ENCODE data around the gene KRT8. TPM values are rescaled to one million over a fixed set of nuclear protein-coding genes. Genes with fewer than 3 reads are reported as not detected.

KRT8 gene
- total RNA-seq, 4 donors from 2014 or later, result 18.1 to 96.0 (median 58.2) TPM

- intact Hi-C loops (cut with DNase I; ENCODE audit: low total_unique reads), result no loop called here
- 61 to 68% methylated on average over 4 of the region's 4 CpGs for WGBS, 2 donors
- DNase-seq (ENCODE audit: low spot score in 2 of 2), result no peak
- TF ChIP-seq POLR2A (IDR thresholded peaks at IDR 0.05) (no peak), CTCF (IDR thresholded peaks at IDR 0.05) (no peak)
- no peak overlapping the region for H3K4me3 ChIP-seq (ENCODE audit: low read depth, poor library complexity, severe bottlenecking)
Observed at GRCh38 chr12:52926596-52927234, 21.8 kb upstream of the KRT8 start.

GRCh38 chr12:52925717-52926595, 21.1 kb upstream of the KRT8 start:
- WGBS, 2 donors, result 78 to 82% methylated on average over 7 of the region's 7 CpGs
- intact Hi-C loops (cut with DNase I; ENCODE audit: low total_unique reads), result no loop called here
- no peak for DNase-seq (ENCODE audit: low spot score in 2 of 2)

GRCh38 chr12:52924764-52925716, 20.2 kb upstream of the KRT8 start:
- TF ChIP-seq POLR2A (IDR thresholded peaks at IDR 0.05) (no peak), CTCF (IDR thresholded peaks at IDR 0.05) (no peak)
- WGBS, 2 donors, result 81 to 83% methylated on average over 11 of the region's 11 CpGs
- intact Hi-C loops (cut with DNase I; ENCODE audit: low total_unique reads), result no loop called here
- no peak for DNase-seq (ENCODE audit: low spot score in 2 of 2)
- H3K4me3 ChIP-seq (ENCODE audit: low read depth, poor library complexity, severe bottlenecking), result no peak overlapping the region

More at GRCh38 chr12:52925717-52926595, 21.1 kb upstream of the KRT8 start:
- H3K4me3 ChIP-seq (ENCODE audit: low read depth, poor library complexity, severe bottlenecking), result no peak overlapping the region
- TF ChIP-seq CTCF (IDR thresholded peaks at IDR 0.05), result no peak
- no peak for TF ChIP-seq POLR2A (IDR thresholded peaks at IDR 0.05)

GRCh38 chr12:52921488-52922165, 16.8 kb upstream of the KRT8 start:
- 60 to 65% methylated on average over 1 of the region's 1 CpG for WGBS, 2 donors
- TF ChIP-seq POLR2A (IDR thresholded peaks at IDR 0.05) (no peak), CTCF (IDR thresholded peaks at IDR 0.05) (no peak)
- DNase-seq (ENCODE audit: low spot score in 2 of 2), result no peak
- intact Hi-C loops (cut with DNase I; ENCODE audit: low total_unique reads), result no loop called here
- no peak overlapping the region for H3K4me3 ChIP-seq (ENCODE audit: low read depth, poor library complexity, severe bottlenecking)

GRCh38 chr12:52920937-52921336, 16.1 kb upstream of the KRT8 start:
- TF ChIP-seq CTCF (IDR thresholded peaks at IDR 0.05), result no peak
- no peak for TF ChIP-seq POLR2A (IDR thresholded peaks at IDR 0.05)
- no peak overlapping the region for H3K4me3 ChIP-seq (ENCODE audit: low read depth, poor library complexity, severe bottlenecking)
- no peak for DNase-seq (ENCODE audit: low spot score in 2 of 2)
- intact Hi-C loops (cut with DNase I; ENCODE audit: low total_unique reads), result no loop called here

All from lower leg skin (tissue), 4 donors.